SK-N-MC (cell line): ENCODE measurements around the gene FOXC1.

ENCODE experiments used
- DNase-seq: peaks from one replicate; pipeline ENCODE4 v3.0.0-alpha.2; 2011; ENCODE audit warnings: low read depth, low spot score
- H3K27ac ChIP-seq: fragments of 200-600 bp; sonication (generic); 2 replicates; pipeline ENCODE4 v1.5.1; 2016; ENCODE audit warnings: mixed run types
- H3K36me3 ChIP-seq: fragments of 200-600 bp; sonication (generic); 2 replicates; pipeline ENCODE4 v1.6.1; 2017; ENCODE audit warnings: antibody characterized with exemption, low read length, mixed read lengths; ENCODE audit not compliant: insufficient read depth
- H3K4me3 ChIP-seq: fragments of 200-600 bp; sonication (generic); 2 replicates; pipeline ENCODE4 v1.5.1; 2016
- H3K9ac ChIP-seq: fragments of 200-600 bp; sonication (generic); 2 replicates; pipeline ENCODE4 v1.8.0; 2017; ENCODE audit warnings: mixed run types, mixed read lengths; ENCODE audit not compliant: insufficient read length
- H3K9me3 ChIP-seq: fragments of 200-600 bp; sonication (generic); 2 replicates; pipeline ENCODE4 v1.6.1; 2017; ENCODE audit warnings: low read depth, mild to moderate bottlenecking, antibody characterized with exemption, low read length, moderate library complexity, mixed read lengths
- EZH2 ChIP-seq: fragments of 200-600 bp; sonication (generic); IDR thresholded peaks from one replicate; pipeline ENCODE4 v1.6.1; 2017; ENCODE audit warnings: antibody characterized with exemption
- FOXP2 ChIP-seq: optimal IDR thresholded peaks from 2 replicates; pipeline ENCODE3; 2011; ENCODE audit warnings: mild to moderate bottlenecking, moderate library complexity; ENCODE audit not compliant: insufficient read depth; ENCODE audit errors: extremely low read length, control extremely low read depth
- POLR2AphosphoS5 ChIP-seq: IDR thresholded peaks from 2 replicates; pipeline ENCODE4 v1.6.1; 2012; ENCODE audit warnings: mild to moderate bottlenecking, low read depth, low read length, borderline replicate concordance

FOXC1 gene

DNA sequence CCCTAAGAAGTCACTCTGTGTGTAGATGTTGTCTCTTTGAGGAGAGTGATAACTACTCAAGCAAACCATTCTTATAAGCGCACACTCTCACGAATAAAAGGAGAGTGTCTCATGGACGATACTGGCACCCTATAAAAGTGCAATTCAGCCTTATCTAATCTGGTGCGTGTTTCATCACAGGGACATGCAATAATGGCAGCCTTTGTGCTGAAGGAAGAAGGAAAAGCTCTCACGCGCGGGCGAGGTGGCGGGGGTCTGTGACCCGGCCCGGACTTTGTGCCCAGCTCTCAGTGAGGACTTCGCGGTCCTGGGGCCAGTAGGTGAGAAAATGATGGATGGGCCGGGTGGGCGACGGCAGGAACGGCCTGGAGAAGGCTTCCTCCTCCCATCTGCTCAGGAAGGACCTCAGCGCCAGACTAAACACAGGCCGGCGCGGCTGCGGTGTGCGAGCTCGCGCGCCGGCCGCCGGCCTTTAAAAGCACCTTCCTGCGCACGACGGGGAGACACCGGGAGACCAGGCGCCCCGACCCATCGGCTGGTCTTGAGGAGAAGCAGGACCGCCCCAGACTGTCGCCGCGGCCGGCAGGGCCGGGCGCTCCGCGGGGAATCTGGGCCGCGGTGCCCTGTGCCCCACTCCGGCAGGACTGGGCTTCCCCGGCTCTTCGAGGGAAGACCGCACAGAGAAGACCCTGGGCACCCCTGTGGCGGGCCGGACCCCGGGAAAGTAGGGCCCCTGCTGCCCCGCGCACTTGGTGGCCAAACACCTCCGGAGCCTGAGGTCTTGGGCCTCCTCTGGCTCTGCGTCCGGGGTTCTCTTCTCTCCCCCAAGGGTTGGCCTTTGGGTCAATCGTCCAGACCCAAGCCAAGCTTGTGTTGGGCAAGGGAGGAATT lies 8.3 kb upstream of the FOXC1 start:
- no peak for DNase-seq
- Histone ChIP-seq H3K27ac (no peak overlapping the region), H3K9me3 (no peaks in the 10 kb centered on the region), H3K9ac (no peak overlapping the region), H3K4me3 (no peak overlapping the region), H3K36me3 (no peaks in the 10 kb centered on the region)
- TF ChIP-seq FOXP2 (no peak), EZH2 (no peak), POLR2AphosphoS5 (no peak)

DNA sequence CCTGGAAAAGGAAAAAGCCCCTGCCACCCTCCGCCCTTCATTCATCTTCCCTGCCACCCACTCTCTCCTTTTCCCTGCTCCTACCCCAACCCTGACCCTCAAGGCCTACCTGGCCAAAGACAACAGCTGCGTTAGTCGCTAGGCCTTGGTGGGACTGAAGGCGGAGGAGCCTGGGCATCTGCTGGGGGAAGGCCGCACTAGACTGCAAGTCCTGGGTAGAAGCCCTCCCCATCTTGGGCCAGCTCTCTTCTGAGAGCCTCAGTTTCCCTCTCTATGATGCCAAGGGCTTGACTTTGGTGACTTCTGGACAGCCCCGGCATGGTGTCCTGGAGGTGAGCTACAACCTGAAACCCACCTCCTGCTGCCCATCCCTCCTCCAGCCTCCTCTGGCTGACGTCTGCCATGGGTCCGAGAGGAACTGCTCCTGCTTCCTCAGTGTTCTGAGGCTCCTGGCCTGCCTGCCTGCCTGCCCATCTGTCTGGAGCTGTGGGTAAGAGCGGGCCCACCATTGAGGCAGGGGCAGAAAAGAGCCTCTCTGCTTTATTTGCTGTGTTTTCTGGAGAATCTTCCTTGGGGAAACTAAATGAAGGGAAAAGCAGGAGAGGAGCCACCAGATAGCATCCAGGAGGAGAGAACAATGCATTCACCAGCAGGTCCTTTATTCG lies 7.5 kb upstream of the FOXC1 start:
- Histone ChIP-seq H3K9me3 (no peaks in the 10 kb centered on the region), H3K9ac (no peak overlapping the region), H3K27ac (no peak overlapping the region), H3K36me3 (no peaks in the 10 kb centered on the region), H3K4me3 (no peak overlapping the region)
- no peak for DNase-seq
- no peak for TF ChIP-seq EZH2
- no peak for TF ChIP-seq FOXP2
- TF ChIP-seq POLR2AphosphoS5, result no peak

DNA sequence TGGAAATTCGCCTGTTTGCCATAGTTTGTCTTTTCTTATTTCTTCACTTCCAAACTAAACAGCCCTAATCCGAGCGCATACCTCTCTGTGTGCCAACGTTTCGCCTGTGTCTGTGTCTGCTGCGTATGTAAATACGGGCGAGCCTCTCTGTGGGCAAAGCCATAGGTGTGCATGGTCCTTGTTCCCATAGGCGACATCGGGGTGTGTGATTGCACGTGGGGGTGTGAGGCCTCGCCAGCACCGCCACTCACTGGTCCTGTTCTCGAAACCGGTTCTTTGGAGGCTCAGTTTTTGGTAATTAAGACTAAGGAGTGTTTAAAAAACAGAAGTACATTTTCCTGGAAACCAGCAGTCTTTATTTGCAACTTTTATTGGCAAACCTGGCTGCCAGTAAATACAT lies 6.0 kb upstream of the FOXC1 start:
- TF ChIP-seq POLR2AphosphoS5 (no peak), EZH2 (no peak), FOXP2 (no peak)

DNA sequence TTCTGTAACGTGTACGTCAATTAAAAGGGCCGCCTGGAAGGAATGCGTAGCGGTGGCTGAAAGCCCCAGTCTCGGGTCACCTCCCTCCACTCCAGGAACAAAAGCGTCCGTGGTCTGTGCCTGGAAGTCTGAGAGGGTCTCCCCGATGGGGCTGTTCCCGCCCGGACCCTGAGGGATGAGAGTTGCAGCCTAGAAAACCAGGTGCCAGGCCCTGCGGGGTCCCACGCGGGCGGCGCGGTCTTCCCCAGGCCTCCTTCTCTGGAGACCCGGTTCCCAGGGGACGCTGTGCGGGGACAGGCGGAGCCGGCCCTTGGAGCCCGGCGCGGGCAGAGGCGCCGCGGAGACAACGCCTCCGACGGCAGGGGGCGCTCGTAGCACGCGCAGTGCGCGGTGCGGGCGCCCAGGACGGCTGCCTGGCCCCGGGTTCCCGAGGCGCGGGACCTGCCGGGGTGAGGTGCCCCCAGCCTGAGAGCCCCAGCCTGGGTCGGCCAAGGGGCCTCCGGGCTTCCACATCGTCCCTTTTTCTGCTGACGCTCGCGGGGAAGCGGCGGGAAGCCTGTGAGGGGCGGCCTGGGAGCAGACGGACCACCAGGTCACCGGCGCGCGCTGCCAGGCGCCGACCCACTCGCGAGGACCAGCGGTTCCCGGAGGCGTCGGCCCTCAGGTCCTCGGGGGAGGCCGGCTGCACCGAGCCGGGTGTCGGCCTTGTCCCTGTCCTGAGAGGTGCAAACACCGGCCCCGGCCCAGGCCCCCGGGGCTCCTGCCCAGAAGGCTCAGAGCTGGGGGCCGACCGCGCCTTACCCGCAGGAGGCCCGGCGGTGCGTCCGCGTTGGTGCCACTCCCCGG lies 5.3 kb upstream of the FOXC1 start:
- Histone ChIP-seq H3K27ac (no peak overlapping the region), H3K9me3 (no peaks in the 10 kb centered on the region), H3K36me3 (no peaks in the 10 kb centered on the region), H3K4me3 (peak overlapping the region; percentile 73), H3K9ac (no peak overlapping the region)
- TF ChIP-seq POLR2AphosphoS5 (no peak), FOXP2 (peak; percentile 24)
- DNase-seq, result no peak

More for the DNA sequence above, 6.0 kb upstream of the FOXC1 start:
- no peak overlapping the region for H3K9ac ChIP-seq
- H3K36me3 ChIP-seq, result no peaks in the 10 kb centered on the region
- DNase-seq, result no peak
- H3K27ac ChIP-seq, result no peak overlapping the region
- no peak overlapping the region for H3K4me3 ChIP-seq
- no peaks in the 10 kb centered on the region for H3K9me3 ChIP-seq

DNA sequence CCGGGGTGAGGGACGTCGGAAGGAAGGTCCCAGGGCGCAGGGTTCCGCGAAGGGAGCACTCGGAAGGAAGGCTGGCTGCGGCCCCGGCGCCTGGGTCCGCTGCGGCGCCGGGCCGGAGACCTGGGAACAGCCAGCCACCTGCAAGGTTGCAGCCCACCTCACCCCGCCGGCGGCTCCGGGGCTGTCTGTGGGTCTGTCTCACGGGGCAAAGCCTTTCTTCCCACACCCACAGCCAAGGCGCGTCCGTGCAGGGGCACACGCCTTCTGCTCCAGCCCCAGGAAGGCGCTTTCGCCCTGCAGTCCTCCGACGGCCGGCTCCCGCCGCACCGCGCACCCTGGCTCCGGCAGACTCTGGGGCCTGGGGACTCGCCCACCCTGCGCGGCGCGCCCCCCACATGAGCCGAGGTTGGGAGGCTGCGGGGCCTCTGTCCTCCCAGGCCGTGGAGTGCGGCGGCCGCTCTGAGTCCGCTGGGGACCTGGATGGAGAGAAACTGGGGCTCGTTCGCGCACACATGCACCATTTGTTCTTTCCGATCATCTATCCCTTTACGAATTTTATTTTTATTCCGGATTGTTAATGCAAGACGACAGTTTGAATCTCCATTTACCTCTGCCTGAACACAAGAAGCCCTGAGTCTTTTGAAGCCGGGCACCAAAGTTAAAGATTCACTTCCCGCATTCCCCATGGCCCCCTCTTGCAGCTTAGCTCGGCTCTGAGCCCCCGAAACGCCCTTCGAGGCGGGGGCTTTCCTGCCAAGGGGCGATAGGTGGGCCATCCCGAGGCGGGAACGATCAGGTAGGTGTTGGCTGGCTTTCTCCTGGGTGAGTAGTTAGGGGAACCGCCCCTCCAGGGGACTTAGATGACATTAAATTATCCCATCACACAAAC lies 4.5 kb upstream of the FOXC1 start:
- no peak for TF ChIP-seq EZH2
- TF ChIP-seq FOXP2, result no peak
- no peak for TF ChIP-seq POLR2AphosphoS5
- Histone ChIP-seq H3K36me3 (no peaks in the 10 kb centered on the region), H3K9me3 (no peaks in the 10 kb centered on the region), H3K27ac (no peak overlapping the region), H3K9ac (no peak overlapping the region), H3K4me3 (peak overlapping the region; percentile 73)
- DNase-seq, result no peak

DNA sequence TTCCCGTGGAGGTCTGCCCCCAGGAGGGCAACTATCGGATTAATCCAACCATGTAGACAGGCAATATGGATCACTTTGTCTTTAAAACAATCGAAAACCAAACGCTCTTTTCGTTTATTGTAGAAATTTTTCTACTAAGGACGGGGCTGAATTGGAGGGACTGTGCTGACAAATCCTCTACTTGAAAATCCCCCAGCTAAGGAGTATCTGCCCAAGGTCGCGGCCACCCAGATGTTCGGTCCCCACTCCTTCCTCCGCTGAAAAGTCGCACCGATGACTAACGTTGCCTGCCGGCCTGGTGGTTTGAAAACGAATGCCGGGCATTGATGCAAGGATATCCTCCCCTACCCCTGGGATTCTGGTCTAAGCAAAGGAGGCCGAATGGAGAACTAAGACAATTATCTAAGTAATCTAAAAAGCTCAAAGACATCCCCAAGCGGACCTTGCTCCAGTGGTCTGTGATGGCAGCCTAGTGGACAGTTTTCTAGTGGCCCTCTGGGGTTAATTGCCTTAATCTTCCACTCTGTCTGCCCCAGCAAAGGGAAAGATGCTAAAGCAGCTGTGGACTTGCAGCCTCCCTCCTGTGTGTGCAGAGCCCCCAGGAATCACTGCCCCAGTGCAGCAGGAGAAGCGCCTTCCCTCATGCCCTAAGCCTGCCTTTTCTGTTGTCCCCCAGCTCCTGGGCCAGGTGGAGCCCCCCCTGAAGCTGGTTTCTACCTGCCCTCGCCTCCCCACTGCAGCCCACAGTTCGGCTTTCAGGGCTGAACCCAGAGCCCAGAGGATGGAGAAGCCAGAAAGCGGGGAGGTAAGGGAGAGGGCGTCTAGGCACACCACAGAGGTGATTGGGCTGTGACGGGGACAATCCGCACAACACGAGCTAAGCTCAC lies 3.6 kb upstream of the FOXC1 start:
- no peaks in the 10 kb centered on the region for H3K9me3 ChIP-seq
- no peak overlapping the region for H3K4me3 ChIP-seq
- H3K36me3 ChIP-seq, result no peaks in the 10 kb centered on the region
- TF ChIP-seq POLR2AphosphoS5 (no peak), EZH2 (no peak), FOXP2 (no peak)
- H3K27ac ChIP-seq, result no peak overlapping the region
- DNase-seq, result no peak
- H3K9ac ChIP-seq, result no peak overlapping the region
